Subcutaneous abdominal adipose tissue (tissue), 5 donors: ENCODE measurements around the gene MYL5.
"Not testable (repeated sequence)": the region's sequence is repeated elsewhere in the genome, so short reads cannot be mapped to it uniquely, and the experiment has no call there.

Source experiments
- H3K27ac ChIP-seq: one replicate; pipeline ENCODE4 v1.7.0; 2013; ENCODE audit warnings: low read depth, mild to moderate bottlenecking, inconsistent platforms, low read length, moderate library complexity
- H3K27me3 ChIP-seq, 5 donors: one replicate each; pipeline ENCODE4 v1.7.0; 2013; ENCODE audit warnings: low read length in 5 of 5, inconsistent platforms in 1 of 5; ENCODE audit not compliant: control insufficient read depth in 5 of 5, insufficient read depth in 4 of 5
- H3K36me3 ChIP-seq, 5 donors: one replicate each; pipeline ENCODE4 v1.7.0; 2013; ENCODE audit warnings: low read length in 5 of 5; ENCODE audit not compliant: control insufficient read depth in 5 of 5, insufficient read depth in 5 of 5
- H3K4me1 ChIP-seq, 5 donors: one replicate each; pipeline ENCODE4 v1.7.0; 2013; ENCODE audit warnings: low read length in 5 of 5, mild to moderate bottlenecking in 3 of 5, moderate library complexity in 1 of 5; ENCODE audit not compliant: control insufficient read depth in 5 of 5, insufficient read depth in 5 of 5
- H3K4me3 ChIP-seq, 5 donors: one replicate each; pipeline ENCODE4 v1.7.0; 2013; ENCODE audit warnings: low read length in 5 of 5, low read depth in 1 of 5
- H3K9ac ChIP-seq, 5 donors: one replicate each; pipeline ENCODE4 v1.7.0; 2013; ENCODE audit warnings: low read length in 5 of 5, mild to moderate bottlenecking in 4 of 5, moderate library complexity in 3 of 5
- H3K9me3 ChIP-seq, 5 donors: one replicate each; pipeline ENCODE4 v1.7.0; 2013; ENCODE audit warnings: low read length in 5 of 5; ENCODE audit not compliant: control insufficient read depth in 5 of 5
- donor health status: healthy.
- donor health status: healthy.
- donor health status: healthy.
- donor health status: healthy.
- donor health status: healthy.

The MYL5 gene

GRCh38 chr4:663438-664428 lies 10.6 kb upstream of the MYL5 start:
- peaks cover 0 to 13% (median 11%) of the 10 kb centered on the region in 5 donors for H3K4me1 ChIP-seq
- peak overlapping the region in 3 of 5 donors; percentile 56 to 78 (median 57) for H3K9ac ChIP-seq
- H3K36me3 ChIP-seq = no peaks in the 10 kb centered on the region
- H3K27me3 ChIP-seq = peaks cover 2 to 31% (median 14%) of the 10 kb centered on the region in 5 donors
- peak overlapping the region; percentile 22 to 70 (median 59) for H3K4me3 ChIP-seq
- no peaks in the 10 kb centered on the region for H3K9me3 ChIP-seq
- no peak overlapping the region for H3K27ac ChIP-seq

DNA sequence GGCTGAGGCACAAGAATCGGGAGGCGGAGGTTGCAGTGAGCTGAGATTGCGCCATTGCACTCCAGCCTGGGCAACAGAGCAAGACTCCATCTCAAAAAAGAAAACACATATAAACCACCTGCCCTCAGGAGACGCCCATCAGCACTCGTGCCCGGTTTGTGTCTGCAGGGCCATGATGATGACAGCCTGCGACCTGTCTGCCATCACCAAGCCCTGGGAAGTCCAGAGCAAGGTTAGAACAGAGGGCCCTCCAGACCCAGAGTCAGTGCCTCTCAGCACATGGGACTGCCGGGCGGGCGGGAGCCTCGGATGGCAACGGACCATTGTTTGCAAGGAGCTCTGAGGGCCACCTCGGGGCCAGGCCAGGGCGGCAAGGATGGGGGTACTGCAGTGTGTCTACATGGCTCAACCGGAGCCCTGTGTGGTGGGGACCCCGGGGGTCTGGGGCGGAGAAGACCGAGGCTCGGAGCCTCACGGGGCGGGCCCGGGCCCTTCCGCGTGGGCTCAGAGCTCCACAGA lies 9.6 kb upstream of the MYL5 start:
- H3K9me3 ChIP-seq = no peaks in the 10 kb centered on the region
- peaks cover 2 to 31% (median 14%) of the 10 kb centered on the region in 5 donors for H3K27me3 ChIP-seq
- no peaks in the 10 kb centered on the region for H3K36me3 ChIP-seq
- H3K4me1 ChIP-seq = peaks cover 0 to 13% (median 11%) of the 10 kb centered on the region in 5 donors
- no peak overlapping the region for H3K9ac ChIP-seq
- H3K27ac ChIP-seq = no peak overlapping the region
- H3K4me3 ChIP-seq = no peak overlapping the region

DNA sequence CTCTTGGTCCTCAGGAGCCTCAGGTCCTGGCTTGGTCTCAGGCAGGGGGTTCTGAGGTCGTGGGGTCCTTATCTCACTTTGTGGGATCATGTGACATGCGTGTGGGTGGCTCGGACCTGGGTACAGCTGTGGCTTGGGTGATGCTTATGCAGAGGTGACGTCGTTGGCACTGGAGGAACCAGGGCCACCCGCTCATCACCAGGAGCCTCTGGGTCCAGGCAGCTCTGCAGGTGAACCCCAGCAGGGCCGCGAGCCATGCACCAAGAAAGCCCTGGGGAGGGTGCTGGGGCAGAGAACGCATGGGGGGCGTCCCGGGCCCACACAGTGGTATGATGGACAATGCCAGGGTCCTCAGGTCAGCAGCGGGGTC lies 9.0 kb upstream of the MYL5 start:
- Histone ChIP-seq H3K27me3 (peaks cover 2 to 31% (median 14%) of the 10 kb centered on the region in 5 donors), H3K4me3 (no peak overlapping the region), H3K27ac (no peak overlapping the region), H3K9ac (no peak overlapping the region), H3K9me3 (no peaks in the 10 kb centered on the region), H3K4me1 (peaks cover 0 to 13% (median 11%) of the 10 kb centered on the region in 5 donors), H3K36me3 (no peaks in the 10 kb centered on the region)

- Histone ChIP-seq H3K9me3 (no peaks in the 10 kb centered on the region), H3K4me1 (peaks cover 0 to 13% (median 11%) of the 10 kb centered on the region in 5 donors), H3K36me3 (peaks cover 0 to 5% (median 4%) of the 10 kb centered on the region in 5 donors), H3K9ac (no peak overlapping the region), H3K4me3 (no peak overlapping the region), H3K27ac (no peak overlapping the region), H3K27me3 (peaks cover 2 to 31% (median 14%) of the 10 kb centered on the region in 5 donors)
These were observed 8.4 kb upstream of the MYL5 start for GRCh38 chr4:665751-666435.

- no peaks in the 10 kb centered on the region for H3K9me3 ChIP-seq
- H3K4me3 ChIP-seq = no peak overlapping the region
- peaks cover 0 to 13% (median 11%) of the 10 kb centered on the region in 5 donors for H3K4me1 ChIP-seq
- H3K27me3 ChIP-seq = peaks cover 2 to 31% (median 14%) of the 10 kb centered on the region in 5 donors
- no peak overlapping the region for H3K9ac ChIP-seq
- H3K36me3 ChIP-seq = peaks cover 0 to 10% (median 8%) of the 10 kb centered on the region in 5 donors
- no peak overlapping the region for H3K27ac ChIP-seq
These were observed 7.9 kb upstream of the MYL5 start for GRCh38 chr4:666436-666810.

- Histone ChIP-seq H3K4me1 (peaks cover 0 to 13% (median 11%) of the 10 kb centered on the region in 5 donors), H3K36me3 (peaks cover 0 to 16% (median 14%) of the 10 kb centered on the region in 5 donors), H3K9me3 (no peaks in the 10 kb centered on the region), H3K27ac (no peak overlapping the region), H3K27me3 (peaks cover 2 to 30% (median 14%) of the 10 kb centered on the region in 5 donors), H3K9ac (no peak overlapping the region), H3K4me3 (no peak overlapping the region)
These were observed 7.4 kb upstream of the MYL5 start for GRCh38 chr4:666822-667544.

DNA sequence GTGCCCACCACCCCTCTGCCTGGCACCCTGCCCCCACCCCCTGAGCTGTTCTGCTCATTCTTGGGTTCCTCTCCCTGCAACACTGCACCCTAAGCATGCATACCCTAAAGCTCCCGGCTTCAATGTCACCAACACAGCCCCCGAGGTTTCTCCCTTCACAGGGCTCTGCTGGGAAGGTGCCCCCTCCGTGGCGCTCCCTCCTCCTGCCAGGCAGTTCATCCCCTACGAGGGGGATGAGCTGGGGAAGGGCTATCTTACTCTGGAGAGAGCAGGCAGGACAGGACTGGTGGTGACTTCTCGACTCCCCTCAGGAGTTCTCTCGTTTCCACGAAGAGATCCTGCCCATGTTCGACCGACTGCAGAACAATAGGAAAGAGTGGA lies 6.8 kb upstream of the MYL5 start:
- peaks cover 2 to 27% (median 14%) of the 10 kb centered on the region in 5 donors for H3K27me3 ChIP-seq
- H3K36me3 ChIP-seq = peaks cover 0 to 21% (median 19%) of the 10 kb centered on the region in 5 donors
- peaks cover 0 to 13% (median 11%) of the 10 kb centered on the region in 5 donors for H3K4me1 ChIP-seq
- H3K4me3 ChIP-seq = no peak overlapping the region
- no peak overlapping the region for H3K27ac ChIP-seq
- H3K9me3 ChIP-seq = no peaks in the 10 kb centered on the region
- H3K9ac ChIP-seq = no peak overlapping the region

- H3K9ac ChIP-seq, H3K27ac ChIP-seq, H3K9me3 ChIP-seq, H3K4me3 ChIP-seq: not testable (repeated sequence)
- H3K4me1 ChIP-seq = peaks cover 0 to 13% (median 12%) of the 10 kb centered on the region in 5 donors
- H3K27me3 ChIP-seq = peaks cover 2 to 24% (median 11%) of the 10 kb centered on the region in 5 donors
- H3K36me3 ChIP-seq = peaks cover 0 to 22% (median 19%) of the 10 kb centered on the region in 5 donors
These were observed 6.1 kb upstream of the MYL5 start for GRCh38 chr4:668219-668618.

- H3K9me3 ChIP-seq, H3K27ac ChIP-seq, H3K9ac ChIP-seq, H3K4me3 ChIP-seq: not testable (repeated sequence)
- Histone ChIP-seq H3K4me1 (peaks cover 2 to 16% (median 10%) of the 10 kb centered on the region in 5 donors), H3K27me3 (peaks cover 0 to 14% (median 7%) of the 10 kb centered on the region in 5 donors), H3K36me3 (peaks cover 0 to 22% (median 19%) of the 10 kb centered on the region in 5 donors)
These were observed 4.4 kb upstream of the MYL5 start for GRCh38 chr4:669806-670559.
